ENCODE results near the gene ADGRL2. TPM values are rescaled to one million over a fixed set of nuclear protein-coding genes. Genes with fewer than 3 reads are reported as not detected.

The ADGRL2 gene
- total RNA-seq, 2 donors from 2014 or later = 83.1 to 121 TPM

DNA sequence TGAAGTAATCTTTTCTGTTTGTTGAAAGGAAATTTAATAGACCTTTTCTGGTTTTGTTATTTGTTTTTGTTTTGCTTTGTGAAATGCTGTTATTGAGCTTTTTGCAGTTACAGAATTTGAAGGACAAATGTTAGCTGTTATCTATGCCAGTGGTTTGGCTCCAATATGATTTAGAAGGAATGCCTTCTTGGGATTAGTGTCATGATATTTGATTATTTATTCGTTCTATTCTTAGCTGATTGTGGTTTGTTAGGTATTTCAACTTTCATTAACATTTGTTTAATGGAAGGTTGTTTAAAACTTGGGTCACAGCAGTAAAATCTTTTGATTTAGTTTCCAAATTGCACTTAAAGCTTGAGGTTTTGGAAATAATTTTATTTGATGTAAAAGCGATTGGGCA, 33.5 kb downstream of the ADGRL2 start:
- TF ChIP-seq, protein P1, sequence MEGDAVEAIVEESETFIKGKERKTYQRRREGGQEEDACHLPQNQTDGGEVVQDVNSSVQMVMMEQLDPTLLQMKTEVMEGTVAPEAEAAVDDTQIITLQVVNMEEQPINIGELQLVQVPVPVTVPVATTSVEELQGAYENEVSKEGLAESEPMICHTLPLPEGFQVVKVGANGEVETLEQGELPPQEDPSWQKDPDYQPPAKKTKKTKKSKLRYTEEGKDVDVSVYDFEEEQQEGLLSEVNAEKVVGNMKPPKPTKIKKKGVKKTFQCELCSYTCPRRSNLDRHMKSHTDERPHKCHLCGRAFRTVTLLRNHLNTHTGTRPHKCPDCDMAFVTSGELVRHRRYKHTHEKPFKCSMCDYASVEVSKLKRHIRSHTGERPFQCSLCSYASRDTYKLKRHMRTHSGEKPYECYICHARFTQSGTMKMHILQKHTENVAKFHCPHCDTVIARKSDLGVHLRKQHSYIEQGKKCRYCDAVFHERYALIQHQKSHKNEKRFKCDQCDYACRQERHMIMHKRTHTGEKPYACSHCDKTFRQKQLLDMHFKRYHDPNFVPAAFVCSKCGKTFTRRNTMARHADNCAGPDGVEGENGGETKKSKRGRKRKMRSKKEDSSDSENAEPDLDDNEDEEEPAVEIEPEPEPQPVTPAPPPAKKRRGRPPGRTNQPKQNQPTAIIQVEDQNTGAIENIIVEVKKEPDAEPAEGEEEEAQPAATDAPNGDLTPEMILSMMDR (IDR thresholded peaks at IDR 0.05) = no peak
- Histone ChIP-seq H3K9me3 (no peaks in the 10 kb centered on the region), H3K27me3 (no peaks in the 10 kb centered on the region), H3K4me3 (no peak overlapping the region), H3K36me3 (no peaks in the 10 kb centered on the region), H3K4me1 (peaks cover 0 to 49% of the 10 kb centered on the region in 2 donors), H3K27ac (no peak overlapping the region)
- DNase-seq (ENCODE audit: low spot score) = no peak

DNA sequence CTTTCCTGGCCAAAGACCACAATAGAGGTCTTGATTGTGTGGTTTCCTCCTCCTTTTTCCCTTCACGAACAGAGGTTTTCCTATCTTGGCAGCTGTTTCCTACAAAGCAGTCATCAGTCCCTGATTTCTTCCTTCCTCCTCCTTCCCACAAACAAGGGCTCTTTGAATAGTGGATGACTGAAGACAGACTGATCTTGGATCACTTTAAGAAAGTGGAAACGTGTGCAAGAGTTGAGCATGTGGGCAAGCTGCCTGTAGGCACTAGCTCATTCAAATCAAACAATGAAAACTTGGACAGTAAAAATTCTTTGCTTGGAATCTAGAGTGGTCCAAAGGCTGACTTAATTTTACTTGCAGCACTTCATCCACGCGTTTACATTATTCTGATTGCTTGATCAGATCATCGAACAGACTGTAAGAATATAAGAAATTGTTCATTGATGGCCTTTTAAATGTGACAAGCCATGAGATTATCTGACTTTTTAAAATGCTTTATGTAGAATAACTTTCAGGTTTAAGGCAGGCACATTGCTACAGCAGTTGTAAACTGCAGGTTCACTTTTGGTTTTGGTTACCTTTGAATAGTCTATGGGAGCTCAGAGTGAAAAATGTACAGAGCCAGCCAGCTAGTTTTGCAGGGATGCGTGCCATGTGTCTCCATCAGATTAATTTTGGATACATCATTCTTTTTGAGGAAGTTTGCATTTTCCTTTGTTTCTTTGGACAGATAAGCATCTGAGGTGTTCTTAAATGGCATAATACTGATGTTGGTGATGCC, 34.4 kb downstream of the ADGRL2 start:
- Histone ChIP-seq H3K4me1 (peaks cover 0 to 49% of the 10 kb centered on the region in 2 donors), H3K9me3 (no peaks in the 10 kb centered on the region), H3K27me3 (no peaks in the 10 kb centered on the region), H3K4me3 (no peak overlapping the region), H3K36me3 (no peaks in the 10 kb centered on the region), H3K27ac (no peak overlapping the region)
- no peak for DNase-seq (ENCODE audit: low spot score)
- TF ChIP-seq, protein P1 (IDR thresholded peaks at IDR 0.05) = no peak

DNA sequence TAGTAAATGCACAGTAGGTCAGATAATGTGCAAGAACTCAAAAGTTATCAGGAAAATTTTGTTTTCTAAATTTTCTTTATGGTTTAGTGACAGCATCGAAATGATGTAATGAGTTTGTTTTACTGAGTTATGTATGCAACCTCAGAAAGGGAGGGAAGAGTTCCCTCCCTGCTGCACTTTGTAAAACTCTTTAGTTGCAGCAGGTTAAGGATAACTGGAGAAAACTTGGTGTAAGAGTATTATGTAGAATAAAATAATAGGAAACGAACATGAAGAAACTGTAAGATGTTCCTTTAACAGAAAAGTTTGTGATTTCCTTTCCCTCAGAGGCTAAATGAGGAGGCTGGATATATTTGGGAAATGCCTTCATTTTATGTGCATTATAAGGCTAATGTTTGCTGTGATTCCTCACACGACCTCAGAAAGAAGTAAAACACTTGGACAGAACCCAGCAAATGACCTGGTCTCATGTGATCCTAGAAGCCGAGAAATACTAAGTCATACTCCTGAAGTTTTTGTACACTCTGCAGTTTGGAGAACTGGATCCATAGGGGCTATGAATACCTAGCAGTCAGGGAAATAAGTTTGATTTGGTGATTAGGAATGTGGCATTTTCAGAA, 35.4 kb downstream of the ADGRL2 start:
- Histone ChIP-seq H3K27me3 (no peaks in the 10 kb centered on the region), H3K36me3 (no peaks in the 10 kb centered on the region), H3K4me3 (no peak overlapping the region), H3K4me1 (peaks cover 0 to 49% of the 10 kb centered on the region in 2 donors), H3K9me3 (no peaks in the 10 kb centered on the region), H3K27ac (no peak overlapping the region)
- no peak for DNase-seq (ENCODE audit: low spot score)
- TF ChIP-seq, protein P1 (IDR thresholded peaks at IDR 0.05) = no peak

- TF ChIP-seq, protein P1 (IDR thresholded peaks at IDR 0.05) = no peak
- Histone ChIP-seq H3K4me3 (no peak overlapping the region), H3K27ac (no peak overlapping the region), H3K27me3 (no peaks in the 10 kb centered on the region), H3K9me3 (no peaks in the 10 kb centered on the region), H3K4me1 (peaks cover 0 to 29% of the 10 kb centered on the region in 2 donors), H3K36me3 (no peaks in the 10 kb centered on the region)
- no peak for DNase-seq (ENCODE audit: low spot score)
Observed at GRCh38 chr1:81838600-81839218, 38.0 kb downstream of the ADGRL2 start.

DNA sequence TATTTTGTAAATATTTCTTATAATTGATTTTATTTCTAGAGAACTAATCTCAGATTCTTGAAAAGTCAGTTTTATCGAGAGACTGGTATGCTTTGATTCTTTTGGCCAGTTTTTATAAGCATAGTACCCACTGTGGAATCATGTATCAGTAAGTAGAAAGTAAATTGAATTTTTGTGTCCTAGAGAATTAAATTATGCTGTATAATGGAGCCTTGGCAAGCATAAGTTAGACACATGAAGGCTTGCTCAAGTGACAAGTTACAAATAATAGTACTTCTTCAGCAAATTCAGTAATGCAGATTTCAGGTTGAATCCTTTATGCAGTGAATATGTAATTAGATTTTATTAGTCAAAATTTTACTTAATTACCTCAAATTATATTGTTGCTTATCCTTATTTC, 40.1 kb downstream of the ADGRL2 start:
- H3K27me3 ChIP-seq = no peaks in the 10 kb centered on the region
- H3K4me3 ChIP-seq = no peak overlapping the region
- no peak overlapping the region for H3K27ac ChIP-seq
- no peaks in the 10 kb centered on the region for H3K9me3 ChIP-seq
- H3K36me3 ChIP-seq = no peaks in the 10 kb centered on the region
- no peak for DNase-seq (ENCODE audit: low spot score)
- TF ChIP-seq, protein P1 (IDR thresholded peaks at IDR 0.05) = no peak
- H3K4me1 ChIP-seq = peaks cover 0 to 8% of the 10 kb centered on the region in 2 donors
